ENCODE data around the gene DLG5.

DLG5 gene

GRCh38 chr10:77834540-77834939 is 92.0 kb downstream of the DLG5 start:
- no peak for DNase-seq (ENCODE audit: low read depth)
- no peak overlapping the region for H3K4me3 ChIP-seq (ENCODE audit: low read depth, low read length)
- TF ChIP-seq CTCF (IDR thresholded peaks at IDR 0.05; ENCODE audit: low read depth, low read length, missing control alignments) = no peak

GRCh38 chr10:77833792-77834191 is 92.8 kb downstream of the DLG5 start:
- DNase-seq (ENCODE audit: low read depth) = no peak
- H3K4me3 ChIP-seq (ENCODE audit: low read depth, low read length) = no peak overlapping the region
- TF ChIP-seq CTCF (IDR thresholded peaks at IDR 0.05; ENCODE audit: low read depth, low read length, missing control alignments) = no peak

- H3K4me3 ChIP-seq (ENCODE audit: low read depth, low read length) = no peak overlapping the region
- DNase-seq (ENCODE audit: low read depth) = no peak
- TF ChIP-seq CTCF (IDR thresholded peaks at IDR 0.05; ENCODE audit: low read depth, low read length, missing control alignments) = no peak
Measured at GRCh38 chr10:77833225-77833624, 93.3 kb downstream of the DLG5 start.

- no peak overlapping the region for H3K4me3 ChIP-seq (ENCODE audit: low read depth, low read length)
- DNase-seq (ENCODE audit: low read depth) = no peak
- TF ChIP-seq CTCF (IDR thresholded peaks at IDR 0.05; ENCODE audit: low read depth, low read length, missing control alignments) = no peak
Measured at GRCh38 chr10:77832238-77832637, 94.3 kb downstream of the DLG5 start.

GRCh38 chr10:77829356-77829755 is 97.2 kb downstream of the DLG5 start:
- no peak for DNase-seq (ENCODE audit: low read depth)
- TF ChIP-seq CTCF (IDR thresholded peaks at IDR 0.05; ENCODE audit: low read depth, low read length, missing control alignments) = no peak
- H3K4me3 ChIP-seq (ENCODE audit: low read depth, low read length) = no peak overlapping the region

- TF ChIP-seq CTCF (IDR thresholded peaks at IDR 0.05; ENCODE audit: low read depth, low read length, missing control alignments) = no peak
- H3K4me3 ChIP-seq (ENCODE audit: low read depth, low read length) = no peak overlapping the region
- DNase-seq (ENCODE audit: low read depth) = no peak
Measured at GRCh38 chr10:77828377-77828776, 98.2 kb downstream of the DLG5 start.

GRCh38 chr10:77827366-77827765 is 99.2 kb downstream of the DLG5 start:
- H3K4me3 ChIP-seq (ENCODE audit: low read depth, low read length) = no peak overlapping the region
- no peak for TF ChIP-seq CTCF (IDR thresholded peaks at IDR 0.05; ENCODE audit: low read depth, low read length, missing control alignments)
- DNase-seq (ENCODE audit: low read depth) = no peak
